IPS-18a (cell line): Measurements from ENCODE around the gene C1orf185.

Experiments
- H3K27ac ChIP-seq: one replicate; pipeline ENCODE4 v1.5.1; 2013; ENCODE audit warnings: low read length
- H3K27me3 ChIP-seq: one replicate; pipeline ENCODE4 v1.6.1; 2013; ENCODE audit warnings: mild to moderate bottlenecking, low read length; ENCODE audit not compliant: control insufficient read depth, insufficient read depth
- H3K36me3 ChIP-seq: one replicate; pipeline ENCODE4 v1.6.1; 2013; ENCODE audit warnings: low read depth, low read length; ENCODE audit not compliant: control insufficient read depth
- H3K4me1 ChIP-seq: one replicate; pipeline ENCODE4 v1.6.1; 2013; ENCODE audit warnings: low read depth, low read length; ENCODE audit not compliant: control insufficient read depth
- H3K4me3 ChIP-seq: one replicate; pipeline ENCODE4 v1.5.1; 2013; ENCODE audit warnings: low read length
- H3K9ac ChIP-seq: one replicate; pipeline ENCODE4 v1.6.1; 2013; ENCODE audit warnings: mild to moderate bottlenecking, low read length, moderate library complexity
- H3K9me3 ChIP-seq: one replicate; pipeline ENCODE4 v1.6.1; 2013; ENCODE audit warnings: low read depth, low read length; ENCODE audit not compliant: control insufficient read depth

C1orf185 gene

DNA sequence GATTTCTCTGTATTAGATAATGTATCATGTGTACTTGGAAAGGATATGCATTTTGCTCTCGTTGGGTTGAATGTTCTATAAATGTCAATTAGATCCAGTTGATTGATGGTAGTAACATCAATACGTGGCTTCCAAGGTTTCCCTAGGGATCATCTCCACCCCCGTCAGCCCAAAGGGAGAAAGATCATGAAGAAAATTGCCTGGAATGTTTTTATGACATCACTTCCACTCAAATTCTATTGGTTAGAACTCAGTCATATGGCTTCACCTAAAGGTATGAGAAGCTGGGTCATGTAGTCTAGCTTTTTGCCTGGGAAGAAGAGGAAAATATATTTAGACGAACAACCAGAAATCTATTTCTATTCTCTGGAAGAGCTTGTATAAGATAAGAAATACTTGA lies at the start of gene C1orf185:
TSS of gene C1orf185 (plus strand) at position 253 of the 400 bp plus-strand sequence. CDS start at position 259, 6 bp downstream.
- Histone ChIP-seq H3K4me3 (no peak within 1 kb of the TSS), H3K36me3 (no peaks in the 10 kb centered on the region), H3K9me3 (no peaks in the 10 kb centered on the region), H3K9ac (no peak within 1 kb of the TSS), H3K4me1 (no peaks in the 10 kb centered on the region), H3K27ac (no peak within 1 kb of the TSS), H3K27me3 (no peaks in the 10 kb centered on the region)

DNA sequence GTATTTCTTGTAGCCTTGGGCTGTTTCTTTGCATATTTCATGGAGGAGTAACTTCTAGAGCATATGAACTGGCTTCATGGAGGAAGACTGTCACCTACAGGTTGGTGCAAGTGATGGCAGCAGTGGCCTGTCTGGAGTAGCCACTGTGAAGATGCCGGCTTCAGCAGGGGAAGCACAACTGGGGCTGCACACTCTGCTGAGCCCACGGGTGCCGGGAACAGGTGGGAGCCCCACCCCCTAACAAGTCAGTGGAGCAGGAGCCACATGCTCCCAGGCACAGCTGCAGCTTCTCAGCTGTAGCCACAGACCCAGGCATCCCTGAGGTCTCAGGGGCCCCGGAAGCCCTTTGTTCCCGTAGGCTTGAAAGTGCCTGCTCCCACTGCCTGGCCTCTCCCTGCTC lies 43.2 kb upstream of the C1orf185 start:
- Histone ChIP-seq H3K9ac (no peak overlapping the region), H3K27me3 (no peaks in the 10 kb centered on the region), H3K36me3 (no peaks in the 10 kb centered on the region), H3K4me3 (no peak overlapping the region), H3K27ac (no peak overlapping the region), H3K4me1 (no peaks in the 10 kb centered on the region), H3K9me3 (no peaks in the 10 kb centered on the region)

DNA sequence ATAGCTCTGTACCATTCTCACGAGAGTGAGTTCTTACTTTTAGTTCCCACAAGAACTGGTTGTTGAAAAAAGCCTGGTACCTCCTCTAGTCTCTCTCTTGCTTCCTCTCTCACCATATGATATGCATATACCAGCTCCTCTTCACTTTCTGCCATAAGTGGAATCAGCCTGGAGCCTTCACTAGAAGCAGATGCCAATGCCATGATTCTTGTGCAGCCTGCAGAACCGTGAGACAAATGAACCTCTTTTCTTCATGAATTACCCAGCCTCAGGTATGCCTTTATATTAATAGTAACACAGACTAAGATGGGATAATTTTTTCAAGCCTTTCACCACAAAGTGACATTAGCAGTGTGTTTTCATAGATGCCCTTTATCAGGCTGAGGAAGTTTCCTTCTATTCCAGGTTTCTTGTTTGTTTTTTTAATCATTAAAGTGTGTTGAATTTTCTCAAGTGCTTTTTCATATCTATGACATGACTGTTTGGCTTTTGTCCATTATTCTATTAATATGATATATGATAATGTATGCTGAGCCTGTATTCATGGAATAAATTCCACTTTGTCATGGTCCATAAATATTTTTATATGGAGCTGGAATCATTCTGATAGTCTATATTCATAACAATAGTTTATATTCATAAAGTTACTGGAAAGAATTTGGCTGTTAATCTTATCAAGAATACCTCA lies 40.7 kb upstream of the C1orf185 start:
- Histone ChIP-seq H3K9ac (no peak overlapping the region), H3K36me3 (no peaks in the 10 kb centered on the region), H3K9me3 (no peaks in the 10 kb centered on the region), H3K4me3 (no peak overlapping the region), H3K27ac (no peak overlapping the region), H3K4me1 (no peaks in the 10 kb centered on the region), H3K27me3 (no peaks in the 10 kb centered on the region)

DNA sequence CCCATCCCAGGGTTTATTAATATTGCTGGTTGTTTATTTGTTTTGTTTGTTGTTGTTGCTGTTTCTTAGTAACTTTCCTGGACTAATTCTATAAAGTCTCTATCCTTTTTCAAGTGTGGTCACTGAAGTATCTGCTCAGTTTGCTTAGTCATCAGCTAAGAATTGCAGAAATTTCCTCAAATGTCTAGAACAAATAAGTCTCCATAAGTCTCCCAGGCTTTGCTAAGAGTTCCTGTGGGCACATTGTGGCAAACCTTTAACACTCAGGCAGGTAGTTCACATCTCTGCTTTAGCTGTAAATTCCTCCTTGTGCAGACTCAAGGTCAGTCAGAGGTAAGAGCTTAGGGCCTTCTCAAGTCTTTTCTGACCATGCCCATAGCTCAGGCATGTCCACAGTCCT lies 38.9 kb upstream of the C1orf185 start:
- Histone ChIP-seq H3K9me3 (no peaks in the 10 kb centered on the region), H3K9ac (no peak overlapping the region), H3K36me3 (no peaks in the 10 kb centered on the region), H3K4me1 (no peaks in the 10 kb centered on the region), H3K4me3 (no peak overlapping the region), H3K27ac (no peak overlapping the region), H3K27me3 (no peaks in the 10 kb centered on the region)

DNA sequence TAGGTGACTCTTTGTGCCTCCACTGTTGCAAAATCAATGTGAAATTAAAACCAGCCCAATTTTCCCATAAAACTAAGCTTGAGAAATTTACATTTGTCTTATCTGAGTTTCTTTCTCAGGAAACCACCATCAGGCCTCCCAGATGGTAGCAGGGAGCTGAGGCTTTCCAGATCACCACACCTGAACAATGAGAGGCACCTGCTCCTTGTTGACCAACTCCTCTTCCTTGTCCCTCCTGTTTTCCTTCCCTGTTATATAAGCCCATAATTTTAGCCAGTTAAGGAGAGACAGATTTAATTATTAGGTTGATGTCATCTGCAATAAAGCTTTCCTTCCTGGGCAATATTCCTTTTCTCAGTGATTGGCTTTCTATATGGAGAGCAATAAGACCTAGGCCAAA lies 32.0 kb upstream of the C1orf185 start:
- H3K9ac ChIP-seq, result no peak overlapping the region

DNA sequence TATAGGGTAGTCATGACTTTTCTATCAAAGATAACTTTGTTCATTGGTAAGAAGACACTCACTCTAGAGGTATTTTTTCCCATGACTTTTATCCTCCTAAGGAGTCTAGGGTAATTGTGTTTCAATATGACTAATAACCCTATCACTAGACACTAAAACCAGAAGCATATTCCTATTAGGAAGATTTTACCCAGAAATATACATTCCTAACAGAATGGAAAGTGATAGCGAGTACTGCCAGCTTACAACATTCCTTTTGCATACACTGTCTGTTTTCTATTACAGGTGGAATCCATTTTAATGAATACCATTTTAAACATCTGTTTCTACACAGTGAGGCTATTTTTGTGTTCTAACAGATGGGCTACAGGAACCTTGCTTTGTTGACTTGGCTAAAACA lies 31.4 kb upstream of the C1orf185 start:
- Histone ChIP-seq H3K27me3 (no peaks in the 10 kb centered on the region), H3K9me3 (no peaks in the 10 kb centered on the region), H3K27ac (no peak overlapping the region), H3K9ac (no peak overlapping the region), H3K4me1 (no peaks in the 10 kb centered on the region), H3K36me3 (no peaks in the 10 kb centered on the region), H3K4me3 (no peak overlapping the region)

More for the DNA sequence above, 32.0 kb upstream of the C1orf185 start:
- Histone ChIP-seq H3K4me1 (no peaks in the 10 kb centered on the region), H3K27ac (no peak overlapping the region), H3K27me3 (no peaks in the 10 kb centered on the region), H3K9me3 (no peaks in the 10 kb centered on the region), H3K36me3 (no peaks in the 10 kb centered on the region), H3K4me3 (no peak overlapping the region)

DNA sequence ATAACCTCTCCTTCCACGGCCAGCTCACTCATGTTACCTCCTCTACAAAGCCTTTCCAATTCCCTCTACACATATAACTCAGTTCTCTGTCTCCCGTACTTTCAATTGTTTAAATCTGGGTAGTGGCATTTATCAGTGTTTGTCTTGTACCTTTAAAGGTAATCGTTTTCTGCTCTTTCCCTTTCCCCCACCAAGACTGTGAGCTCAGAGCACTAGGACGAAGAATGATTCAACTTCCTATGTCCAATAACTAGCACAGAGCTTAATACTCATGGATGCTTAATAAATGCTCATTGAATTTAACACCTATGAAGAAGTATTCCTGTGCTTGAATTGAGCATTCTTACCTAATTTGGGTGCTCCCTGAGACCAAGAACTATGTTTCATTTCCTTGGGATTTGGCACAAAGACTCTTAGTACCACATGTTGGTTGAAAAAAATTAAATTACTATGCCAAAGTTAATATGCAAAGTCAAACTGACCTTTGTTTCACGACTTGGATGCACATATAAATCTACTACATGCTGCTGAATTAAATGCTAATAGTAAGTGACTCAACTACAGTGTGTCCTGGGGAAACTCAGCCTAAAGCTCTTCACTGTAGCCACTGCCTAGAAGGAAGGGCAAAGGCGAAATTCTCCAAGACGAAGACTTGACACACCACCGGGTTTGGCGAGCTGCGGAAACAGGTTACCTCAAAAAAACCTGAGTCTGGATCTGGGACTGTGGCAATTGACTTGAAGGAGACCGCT lies 30.6 kb upstream of the C1orf185 start:
- no peak overlapping the region for H3K27ac ChIP-seq
- no peak overlapping the region for H3K9ac ChIP-seq
- no peak overlapping the region for H3K4me3 ChIP-seq

DNA sequence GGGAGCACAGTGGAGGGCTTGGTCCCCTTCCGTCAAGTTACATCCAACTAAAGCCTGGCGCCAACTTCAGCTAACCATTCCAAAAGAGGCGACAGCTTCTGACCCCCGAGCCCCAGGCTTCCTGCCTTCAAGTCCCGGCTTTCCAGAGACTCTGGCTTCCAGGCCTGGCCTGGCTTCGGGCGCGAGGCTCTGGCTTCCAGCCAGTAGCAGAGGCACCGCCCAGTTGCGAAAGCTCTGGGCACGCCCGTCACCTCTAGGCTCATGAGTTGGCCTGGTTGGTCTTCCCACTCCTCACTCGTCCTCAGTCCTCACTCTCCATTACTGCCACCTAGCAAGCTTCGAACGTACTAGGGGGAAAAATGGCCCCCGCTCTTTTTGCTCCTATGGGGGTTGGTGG lies 30.0 kb upstream of the C1orf185 start:
- Histone ChIP-seq H3K27me3 (no peaks in the 10 kb centered on the region), H3K9ac (no peak overlapping the region), H3K36me3 (no peaks in the 10 kb centered on the region), H3K4me1 (no peaks in the 10 kb centered on the region), H3K9me3 (no peaks in the 10 kb centered on the region), H3K4me3 (no peak overlapping the region), H3K27ac (no peak overlapping the region)

More for the DNA sequence above, 30.6 kb upstream of the C1orf185 start:
- H3K9me3 ChIP-seq, result no peaks in the 10 kb centered on the region
- H3K36me3 ChIP-seq, result no peaks in the 10 kb centered on the region
- H3K4me1 ChIP-seq, result no peaks in the 10 kb centered on the region
- H3K27me3 ChIP-seq, result no peaks in the 10 kb centered on the region

DNA sequence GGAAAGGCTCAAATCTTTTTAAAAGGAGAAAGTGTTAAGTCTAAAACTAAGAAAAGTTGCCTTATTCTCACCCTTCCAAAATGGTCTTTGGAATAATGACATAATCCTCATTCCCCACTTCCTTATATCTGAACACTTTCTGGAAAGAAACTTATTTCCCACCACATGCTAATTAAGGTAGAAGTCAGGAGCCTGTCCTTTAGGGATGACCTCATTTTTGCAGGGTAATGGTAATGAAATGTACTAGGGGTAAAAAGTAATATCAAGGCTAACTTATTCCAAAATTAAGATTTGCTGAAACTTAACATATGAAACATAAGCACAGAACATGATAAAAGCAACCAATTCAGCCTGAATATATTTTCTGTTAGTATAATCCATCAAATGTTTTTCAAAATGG lies 29.4 kb upstream of the C1orf185 start:
- no peak overlapping the region for H3K4me3 ChIP-seq
- H3K9me3 ChIP-seq, result no peaks in the 10 kb centered on the region
- no peak overlapping the region for H3K27ac ChIP-seq
- no peaks in the 10 kb centered on the region for H3K36me3 ChIP-seq
- H3K4me1 ChIP-seq, result no peaks in the 10 kb centered on the region
- no peaks in the 10 kb centered on the region for H3K27me3 ChIP-seq
- no peak overlapping the region for H3K9ac ChIP-seq

DNA sequence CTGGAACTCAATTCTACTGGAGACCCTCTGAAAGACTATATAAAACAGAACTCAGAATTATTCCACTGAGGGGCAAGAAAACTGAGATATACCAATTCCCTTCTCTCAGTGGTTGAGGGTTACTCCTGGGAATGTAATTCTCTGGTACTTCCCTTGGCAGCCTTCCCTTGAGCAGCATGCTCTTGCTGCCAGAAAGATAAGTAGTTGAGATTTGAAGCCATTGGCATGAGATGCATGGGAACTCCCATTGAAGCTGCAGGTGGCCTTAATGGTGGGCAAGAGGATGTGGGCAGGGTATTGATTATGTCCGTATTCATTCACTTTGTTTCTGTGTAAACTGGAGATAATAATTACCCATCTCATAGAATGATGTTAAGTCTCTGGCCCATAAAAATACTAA lies 28.6 kb upstream of the C1orf185 start:
- no peaks in the 10 kb centered on the region for H3K27me3 ChIP-seq
- H3K9me3 ChIP-seq, result no peaks in the 10 kb centered on the region
- H3K4me1 ChIP-seq, result no peaks in the 10 kb centered on the region
- H3K4me3 ChIP-seq, result no peak overlapping the region
- H3K27ac ChIP-seq, result no peak overlapping the region
- H3K36me3 ChIP-seq, result no peaks in the 10 kb centered on the region
- no peak overlapping the region for H3K9ac ChIP-seq

DNA sequence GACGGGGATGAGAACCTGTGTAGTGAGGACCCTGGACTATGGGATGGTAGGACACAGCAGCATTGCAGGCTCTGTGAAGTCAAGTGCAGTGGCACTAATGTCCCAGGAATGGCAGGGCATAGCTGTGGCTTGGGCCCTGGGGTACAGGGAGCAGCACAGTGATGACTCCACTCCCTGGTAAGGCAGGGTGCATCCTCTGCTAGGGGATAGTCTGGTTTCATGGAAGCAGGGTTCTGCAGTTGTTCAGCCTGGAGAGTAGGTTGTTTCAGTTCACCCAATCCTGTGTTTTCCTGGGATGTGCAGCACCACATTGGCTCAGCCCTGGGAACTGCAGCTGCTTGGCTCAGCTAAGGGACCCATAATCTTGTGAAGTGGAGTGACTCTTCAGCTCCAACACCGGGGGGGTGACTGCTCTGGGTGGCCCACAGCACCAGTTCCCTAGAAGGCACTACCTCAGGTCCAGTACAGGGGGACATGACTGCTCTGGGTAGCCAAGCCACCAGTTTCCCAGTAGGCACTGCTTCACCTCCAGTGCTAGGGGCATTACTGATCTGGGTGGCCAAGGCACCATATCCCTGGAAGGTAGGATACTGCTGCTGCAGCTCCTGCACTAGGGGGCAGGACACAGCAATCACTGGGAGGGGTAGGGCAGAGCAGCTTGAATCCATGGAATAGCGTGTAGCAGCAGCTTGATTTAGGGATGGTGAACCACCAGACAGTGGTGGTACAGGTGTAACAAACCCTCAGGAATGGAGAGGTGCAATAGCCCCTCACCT lies 15.3 kb upstream of the C1orf185 start:
- no peak overlapping the region for H3K4me3 ChIP-seq

More for the DNA sequence above, 15.3 kb upstream of the C1orf185 start:
- H3K27me3 ChIP-seq, result no peaks in the 10 kb centered on the region
- H3K4me1 ChIP-seq, result no peaks in the 10 kb centered on the region
- no peaks in the 10 kb centered on the region for H3K36me3 ChIP-seq
- H3K27ac ChIP-seq, result no peak overlapping the region
- H3K9me3 ChIP-seq, result no peaks in the 10 kb centered on the region
- no peak overlapping the region for H3K9ac ChIP-seq
